HCT116 (cell line): Measurements from ENCODE around the gene HEBP1. TPM values are rescaled to one million over a fixed set of nuclear protein-coding genes. Genes with fewer than 3 reads are reported as not detected.

ENCODE experiments used
- ATAC-seq: fragments of 200-7000 bp; cut with Tn5 transposase; 2 replicates; pipeline ENCODE4 v1.9.1; 2020; ENCODE audit warnings: mild to moderate bottlenecking, moderate library complexity
- BruUV-seq: library from RNA; stranded (reverse); fragments of 400-500 nt; replicated peaks from 2 replicates; lab custom pipeline; 2021; lab: Mats Ljungman, UMichigan
- CTCF ChIA-PET: fragments of 300-600 bp; sonication (Branson Sonifier 250); formaldehyde crosslinking; loops from one replicate; lab custom pipeline; 2021; ENCODE audit warnings: antibody characterized with exemption; lab: Charles Lee
- POLR2A ChIA-PET: fragments of 300-600, 350-600 bp; sonication (Branson Sonifier 250); formaldehyde crosslinking; loops from one replicate; lab custom pipeline; 2021; ENCODE audit warnings: antibody characterized with exemption; lab: Charles Lee
- RAD21 ChIA-PET, 2 experiments: fragments of 300-600 bp; sonication (Branson Sonifier 250); formaldehyde crosslinking; loops; one replicate each; lab custom pipeline; 2023; ENCODE audit warnings: low total read pairs in 2 of 2; ENCODE audit not compliant: uncharacterized antibody in 2 of 2, unreplicated experiment in 2 of 2, low non-redundant PET in 1 of 2; lab: Charles Lee
- DNase-seq: peaks from one replicate; pipeline ENCODE4 v3.0.0-alpha.2; 2010; ENCODE audit warnings: low read depth, low spot score
- H2AFZ ChIP-seq: fragments of 200-600 bp; shearing (Covaris generic), sonication (generic); 2 replicates; pipeline ENCODE4 v1.6.1; 2017; ENCODE audit warnings: low read depth, mixed run types, mixed read lengths, antibody characterized with exemption, low read length; ENCODE audit not compliant: poor library complexity, severe bottlenecking
- H3K27ac ChIP-seq: 2 replicates; pipeline ENCODE4 v1.5.1; 2012; ENCODE audit warnings: low read depth, low read length
- H3K27me3 ChIP-seq: fragments of 200-600 bp; sonication (generic); 2 replicates; pipeline ENCODE4 v1.6.1; 2016; ENCODE audit warnings: mixed run types, low read length, mixed read lengths; ENCODE audit not compliant: insufficient read depth
- H3K36me3 ChIP-seq, 2 experiments: fragments of 200-500 bp in 1 of 2; fragments of 200-600 bp in 1 of 2; sonication (Bioruptor generic) in 1 of 2; sonication (generic) in 1 of 2; 2 replicates each; pipeline versions ENCODE4 v1.5.1 to v1.6.1; 2014 to 2016; ENCODE audit warnings: low read length in 2 of 2, inconsistent platforms in 1 of 2, mixed read lengths in 1 of 2, mixed run types in 1 of 2; ENCODE audit not compliant: insufficient read depth in 2 of 2, control insufficient read depth in 1 of 2
- H3K4me1 ChIP-seq, 2 experiments: fragments of 200-600 bp in 1 of 2; sonication (generic) in 1 of 2; 2 replicates each; pipeline versions ENCODE4 v1.5.1 to v1.6.1; 2012 to 2017; ENCODE audit warnings: low read length in 2 of 2, inconsistent platforms in 1 of 2, mild to moderate bottlenecking in 1 of 2, mixed read lengths in 1 of 2, mixed run types in 1 of 2, moderate library complexity in 1 of 2; ENCODE audit not compliant: insufficient read depth in 2 of 2, control insufficient read depth in 1 of 2
- H3K4me2 ChIP-seq: fragments of 200-600 bp; sonication (generic); 2 replicates; pipeline ENCODE4 v1.6.1; 2017; ENCODE audit warnings: mixed run types, low read length, mixed read lengths
- H3K4me3 ChIP-seq, 2 experiments: fragments of 200-600 bp in 1 of 2; sonication (generic) in 1 of 2; replicated peaks in 1 of 2; 2 replicates each; pipeline ENCODE4 v1.5.1; 2011 to 2016; ENCODE audit warnings: low read length in 2 of 2, control low read depth in 1 of 2, low read depth in 1 of 2, mild to moderate bottlenecking in 1 of 2, mixed read lengths in 1 of 2, mixed run types in 1 of 2
- H3K79me2 ChIP-seq: fragments of 200-600 bp; sonication (generic); 2 replicates; pipeline ENCODE4 v1.6.1; 2017; ENCODE audit warnings: mild to moderate bottlenecking, mixed run types, low read length, moderate library complexity, mixed read lengths; ENCODE audit not compliant: insufficient read depth
- H3K9ac ChIP-seq: fragments of 200-600 bp; sonication (generic); 2 replicates; pipeline ENCODE4 v1.6.1; 2016; ENCODE audit warnings: low read length, mixed read lengths
- H3K9me2 ChIP-seq: fragments of 200-600 bp; sonication (generic), shearing (Covaris generic); 2 replicates; pipeline ENCODE4 v1.6.1; 2017; ENCODE audit warnings: mixed run types, mild to moderate bottlenecking, moderate library complexity; ENCODE audit not compliant: insufficient read depth
- H3K9me3 ChIP-seq, 2 experiments: fragments of 200-500 bp in 1 of 2; fragments of 200-600 bp in 1 of 2; sonication (Bioruptor generic) in 1 of 2; sonication (generic) in 1 of 2; 2 replicates each; pipeline ENCODE4 v1.6.1; 2014 to 2017; ENCODE audit warnings: low read length in 2 of 2, mixed read lengths in 2 of 2, inconsistent platforms in 1 of 2, low read depth in 1 of 2, mild to moderate bottlenecking in 1 of 2, mixed run types in 1 of 2, moderate library complexity in 1 of 2; ENCODE audit not compliant: control insufficient read depth in 1 of 2, insufficient read depth in 1 of 2
- H4K20me1 ChIP-seq: fragments of 200-600 bp; sonication (generic), shearing (Covaris generic); 2 replicates; pipeline ENCODE4 v1.6.1; 2017; ENCODE audit warnings: mixed run types, mild to moderate bottlenecking, moderate library complexity; ENCODE audit not compliant: insufficient read depth
- CBX3 ChIP-seq: IDR thresholded peaks from 2 replicates; pipeline ENCODE4 v1.6.1; 2012; ENCODE audit warnings: low read depth
- CEBPB ChIP-seq: IDR thresholded peaks from 2 replicates; pipeline ENCODE4 v1.6.1; 2012; ENCODE audit warnings: low read depth
- EGR1 ChIP-seq: IDR thresholded peaks from 2 replicates; pipeline ENCODE4 v1.6.1; 2012; ENCODE audit warnings: low read depth
- EZH2 ChIP-seq: fragments of 200-600 bp; sonication (generic); IDR thresholded peaks from 2 replicates; pipeline ENCODE4 v1.6.1; 2017; ENCODE audit warnings: antibody characterized with exemption, mixed run types
- JUND ChIP-seq: IDR thresholded peaks from 2 replicates; pipeline ENCODE4 v1.6.1; 2012
- POLR2A ChIP-seq: IDR thresholded peaks from 2 replicates; pipeline ENCODE4 v1.7.0; 2011; ENCODE audit warnings: borderline replicate concordance; ENCODE audit not compliant: insufficient read depth, insufficient read length; ENCODE audit errors: extremely low read depth
- POLR2AphosphoS5 ChIP-seq: IDR thresholded peaks from 2 replicates; pipeline ENCODE4 v1.6.1; 2011; ENCODE audit warnings: mild to moderate bottlenecking, low read depth, low read length, moderate library complexity
- RAD21 ChIP-seq: IDR thresholded peaks from 2 replicates; pipeline ENCODE4 v1.6.1; 2012; ENCODE audit warnings: low read depth, mild to moderate bottlenecking
- SIN3A ChIP-seq: IDR thresholded peaks from 2 replicates; pipeline ENCODE4 v1.6.1; 2012; ENCODE audit warnings: low read depth
- SP1 ChIP-seq: IDR thresholded peaks from 2 replicates; pipeline ENCODE4 v1.6.1; 2012; ENCODE audit warnings: low read depth
- TCF7L2 ChIP-seq: IDR thresholded peaks from 2 replicates; pipeline ENCODE4 v1.7.0; 2011; ENCODE audit warnings: borderline replicate concordance, inconsistent platforms; ENCODE audit not compliant: insufficient read depth, insufficient read length; ENCODE audit errors: extremely low read depth
- YY1 ChIP-seq: IDR thresholded peaks from 2 replicates; pipeline ENCODE4 v1.6.1; 2011; ENCODE audit warnings: low read length, low read depth, moderate library complexity, mild to moderate bottlenecking; ENCODE audit not compliant: insufficient replicate concordance; ENCODE audit errors: extremely low read depth
- ZFX ChIP-seq: fragments of 450-650 bp; IDR thresholded peaks from 2 replicates; pipeline ENCODE4 v1.6.1; 2017
- ZNF274 ChIP-seq: fragments of 200-500 bp; sonication (Bioruptor generic); IDR thresholded peaks from 2 replicates; pipeline ENCODE4 v1.6.1; 2014; ENCODE audit warnings: mild to moderate bottlenecking, low read depth, low read length, inconsistent platforms
- intact Hi-C: fragments of 100-400 bp; cut with micrococcal nuclease; formaldehyde crosslinking; loops from 2 replicates; pipeline ENCODE4 v1.10.0; 2022
- total RNA-seq: library from RNA; stranded (reverse); gene quantifications from one replicate; pipeline ENCODE4 v1.2.1, GENCODE V29; 2021; ENCODE audit not compliant: unreplicated experiment
- TF ChIP-seq, protein P1 (sequence below): IDR thresholded peaks from 2 replicates; pipeline ENCODE4 v1.6.1; 2011; ENCODE audit warnings: mild to moderate bottlenecking, low read length, moderate library complexity; ENCODE audit not compliant: insufficient replicate concordance; ENCODE audit errors: extremely low read depth
- TF ChIP-seq, protein P2 (sequence below): IDR thresholded peaks from 2 replicates; pipeline ENCODE4 v1.6.1; 2012
- TF ChIP-seq, protein P3 (sequence below): IDR thresholded peaks from 2 replicates; pipeline ENCODE4 v1.6.1; 2012; ENCODE audit warnings: low read depth

The HEBP1 gene
- total RNA-seq, 1 experiment from 2014 or later: 41.0 TPM

DNA sequence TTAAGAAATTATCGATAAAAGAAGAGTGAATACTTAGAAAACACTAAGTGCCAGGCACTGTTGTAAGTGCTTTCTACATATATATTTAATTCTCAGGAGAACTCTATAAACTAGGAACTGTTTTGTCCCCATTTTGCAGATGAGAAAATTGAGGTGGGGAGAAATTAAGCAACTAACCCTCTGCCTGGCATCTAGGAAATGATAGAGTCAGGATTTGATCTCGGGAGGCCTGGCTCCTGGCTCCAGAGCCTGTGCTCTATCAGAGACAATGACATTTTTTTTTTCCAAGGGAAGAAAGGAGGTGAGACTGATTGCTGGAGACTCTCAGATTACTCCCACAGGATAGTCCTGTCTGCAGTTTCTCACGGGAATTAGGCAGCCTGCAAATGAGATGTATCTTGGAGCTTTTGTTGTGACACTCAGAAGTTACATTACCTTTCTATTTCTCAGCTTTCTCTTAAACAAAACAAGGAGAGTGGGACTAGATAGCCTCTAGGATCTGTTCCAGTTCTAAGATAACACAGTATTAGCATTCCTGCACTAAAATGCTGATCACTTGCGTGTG is 42.7 kb upstream of the HEBP1 start:
- no peak overlapping the region for H2AFZ ChIP-seq
- H3K27ac ChIP-seq: no peak overlapping the region
- ATAC-seq: no peak
- intact Hi-C loops: no loop called here
- no peaks in the 10 kb centered on the region for H3K27me3 ChIP-seq
- no peaks in the 10 kb centered on the region for H3K36me3 ChIP-seq
- peaks cover 5 to 14% of the 10 kb centered on the region in 2 experiments; a peak in 3 of 4 replicates for H3K4me1 ChIP-seq
- no peak overlapping the region for H3K4me3 ChIP-seq
- H3K9me2 ChIP-seq: no peaks in the 10 kb centered on the region
- POLR2A ChIA-PET: no interaction called here
- TF ChIP-seq JUND (no peak), SIN3A (no peak), CBX3 (no peak), YY1 (no peak), ZNF274 (no peak), ZFX (no peak), TCF7L2 (no peak), RAD21 (no peak), SP1 (no peak), POLR2AphosphoS5 (no peak), EGR1 (no peak), CEBPB (no peak), EZH2 (no peak), POLR2A (no peak)
- TF ChIP-seq, protein P1, sequence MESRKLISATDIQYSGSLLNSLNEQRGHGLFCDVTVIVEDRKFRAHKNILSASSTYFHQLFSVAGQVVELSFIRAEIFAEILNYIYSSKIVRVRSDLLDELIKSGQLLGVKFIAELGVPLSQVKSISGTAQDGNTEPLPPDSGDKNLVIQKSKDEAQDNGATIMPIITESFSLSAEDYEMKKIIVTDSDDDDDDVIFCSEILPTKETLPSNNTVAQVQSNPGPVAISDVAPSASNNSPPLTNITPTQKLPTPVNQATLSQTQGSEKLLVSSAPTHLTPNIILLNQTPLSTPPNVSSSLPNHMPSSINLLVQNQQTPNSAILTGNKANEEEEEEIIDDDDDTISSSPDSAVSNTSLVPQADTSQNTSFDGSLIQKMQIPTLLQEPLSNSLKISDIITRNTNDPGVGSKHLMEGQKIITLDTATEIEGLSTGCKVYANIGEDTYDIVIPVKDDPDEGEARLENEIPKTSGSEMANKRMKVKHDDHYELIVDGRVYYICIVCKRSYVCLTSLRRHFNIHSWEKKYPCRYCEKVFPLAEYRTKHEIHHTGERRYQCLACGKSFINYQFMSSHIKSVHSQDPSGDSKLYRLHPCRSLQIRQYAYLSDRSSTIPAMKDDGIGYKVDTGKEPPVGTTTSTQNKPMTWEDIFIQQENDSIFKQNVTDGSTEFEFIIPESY: no peak
- TF ChIP-seq, protein P2, sequence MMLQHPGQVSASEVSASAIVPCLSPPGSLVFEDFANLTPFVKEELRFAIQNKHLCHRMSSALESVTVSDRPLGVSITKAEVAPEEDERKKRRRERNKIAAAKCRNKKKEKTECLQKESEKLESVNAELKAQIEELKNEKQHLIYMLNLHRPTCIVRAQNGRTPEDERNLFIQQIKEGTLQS: no peak
- TF ChIP-seq, protein P3, sequence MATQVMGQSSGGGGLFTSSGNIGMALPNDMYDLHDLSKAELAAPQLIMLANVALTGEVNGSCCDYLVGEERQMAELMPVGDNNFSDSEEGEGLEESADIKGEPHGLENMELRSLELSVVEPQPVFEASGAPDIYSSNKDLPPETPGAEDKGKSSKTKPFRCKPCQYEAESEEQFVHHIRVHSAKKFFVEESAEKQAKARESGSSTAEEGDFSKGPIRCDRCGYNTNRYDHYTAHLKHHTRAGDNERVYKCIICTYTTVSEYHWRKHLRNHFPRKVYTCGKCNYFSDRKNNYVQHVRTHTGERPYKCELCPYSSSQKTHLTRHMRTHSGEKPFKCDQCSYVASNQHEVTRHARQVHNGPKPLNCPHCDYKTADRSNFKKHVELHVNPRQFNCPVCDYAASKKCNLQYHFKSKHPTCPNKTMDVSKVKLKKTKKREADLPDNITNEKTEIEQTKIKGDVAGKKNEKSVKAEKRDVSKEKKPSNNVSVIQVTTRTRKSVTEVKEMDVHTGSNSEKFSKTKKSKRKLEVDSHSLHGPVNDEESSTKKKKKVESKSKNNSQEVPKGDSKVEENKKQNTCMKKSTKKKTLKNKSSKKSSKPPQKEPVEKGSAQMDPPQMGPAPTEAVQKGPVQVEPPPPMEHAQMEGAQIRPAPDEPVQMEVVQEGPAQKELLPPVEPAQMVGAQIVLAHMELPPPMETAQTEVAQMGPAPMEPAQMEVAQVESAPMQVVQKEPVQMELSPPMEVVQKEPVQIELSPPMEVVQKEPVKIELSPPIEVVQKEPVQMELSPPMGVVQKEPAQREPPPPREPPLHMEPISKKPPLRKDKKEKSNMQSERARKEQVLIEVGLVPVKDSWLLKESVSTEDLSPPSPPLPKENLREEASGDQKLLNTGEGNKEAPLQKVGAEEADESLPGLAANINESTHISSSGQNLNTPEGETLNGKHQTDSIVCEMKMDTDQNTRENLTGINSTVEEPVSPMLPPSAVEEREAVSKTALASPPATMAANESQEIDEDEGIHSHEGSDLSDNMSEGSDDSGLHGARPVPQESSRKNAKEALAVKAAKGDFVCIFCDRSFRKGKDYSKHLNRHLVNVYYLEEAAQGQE: no peak
- TF ChIP-seq, all 23 proteins: peak for 0
- Histone ChIP-seq H3K9me3 (no peaks in the 10 kb centered on the region), H4K20me1 (no peaks in the 10 kb centered on the region), H3K79me2 (no peaks in the 10 kb centered on the region; the same call in 1 of the 2 replicates), H3K4me2 (no peak overlapping the region), H3K9ac (no peak overlapping the region)
- DNase-seq: no peak
- RAD21 ChIA-PET: no interaction called here
- CTCF ChIA-PET: no interaction called here
- no TSS peak for BruUV-seq
